ENCODE results near the gene GIT2.

DNA sequence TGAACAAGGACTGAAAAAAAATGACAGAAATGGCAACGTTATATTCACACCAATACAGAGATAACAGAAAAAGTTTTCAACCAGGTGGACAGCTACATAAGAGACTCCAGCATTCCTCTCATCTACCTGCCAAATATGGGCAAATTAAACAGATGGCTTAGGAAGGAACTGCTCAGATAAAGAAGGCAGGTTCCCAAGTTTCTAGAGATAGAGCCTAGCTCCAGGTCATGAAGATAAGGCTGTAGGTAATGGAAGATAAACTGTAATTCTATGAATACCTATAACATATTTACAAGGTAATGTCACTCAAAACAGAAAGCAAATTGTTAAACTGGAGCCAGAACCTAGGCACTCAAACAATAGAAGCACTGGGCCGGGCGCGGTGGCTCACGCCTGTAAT lies 42.5 kb downstream of the GIT2 start:
- TF ChIP-seq, protein P1, sequence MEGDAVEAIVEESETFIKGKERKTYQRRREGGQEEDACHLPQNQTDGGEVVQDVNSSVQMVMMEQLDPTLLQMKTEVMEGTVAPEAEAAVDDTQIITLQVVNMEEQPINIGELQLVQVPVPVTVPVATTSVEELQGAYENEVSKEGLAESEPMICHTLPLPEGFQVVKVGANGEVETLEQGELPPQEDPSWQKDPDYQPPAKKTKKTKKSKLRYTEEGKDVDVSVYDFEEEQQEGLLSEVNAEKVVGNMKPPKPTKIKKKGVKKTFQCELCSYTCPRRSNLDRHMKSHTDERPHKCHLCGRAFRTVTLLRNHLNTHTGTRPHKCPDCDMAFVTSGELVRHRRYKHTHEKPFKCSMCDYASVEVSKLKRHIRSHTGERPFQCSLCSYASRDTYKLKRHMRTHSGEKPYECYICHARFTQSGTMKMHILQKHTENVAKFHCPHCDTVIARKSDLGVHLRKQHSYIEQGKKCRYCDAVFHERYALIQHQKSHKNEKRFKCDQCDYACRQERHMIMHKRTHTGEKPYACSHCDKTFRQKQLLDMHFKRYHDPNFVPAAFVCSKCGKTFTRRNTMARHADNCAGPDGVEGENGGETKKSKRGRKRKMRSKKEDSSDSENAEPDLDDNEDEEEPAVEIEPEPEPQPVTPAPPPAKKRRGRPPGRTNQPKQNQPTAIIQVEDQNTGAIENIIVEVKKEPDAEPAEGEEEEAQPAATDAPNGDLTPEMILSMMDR (conservative IDR thresholded peaks at IDR 0.05 in 1 of 2, IDR thresholded peaks at IDR 0.05 in 1 of 2; ENCODE audit: extremely low read depth in 1 of 2, insufficient read depth in 1 of 2, low read depth in 1 of 2, low read length in 2 of 2) = no peak
- TF ChIP-seq EZH2 (IDR thresholded peaks at IDR 0.05; ENCODE audit: borderline replicate concordance, low read length) = no peak
